Stimulated activated naive B cell treated with anti-CD40 and anti-IgM and Interleukin-4, amounts not matched to agents 10 μg/mL and 1 μg/mL and 100 μg/mL, for 72 hours (primary cell): ENCODE data around the gene FBXW7.

ENCODE experiments used
- ATAC-seq, 2 donors: fragments of 150-1000 bp; cut with Tn5 transposase; replicated peaks; 2 replicates each; pipeline ENCODE4 v1.10.0; 2021; ENCODE audit warnings: moderate library complexity in 1 of 2
- DNase-seq: peaks from one replicate; pipeline ENCODE4 v3.0.0; 2021
- H3K27ac Mint-ChIP-seq: one replicate; pipeline ENCODE4 v1.8.0; 2022; ENCODE audit warnings: mild to moderate bottlenecking, mixed read lengths
- H3K27me3 Mint-ChIP-seq, 2 donors: one replicate each; pipeline ENCODE4 v1.8.0; 2022; ENCODE audit warnings: mixed read lengths in 2 of 2
- H3K36me3 Mint-ChIP-seq, 2 donors: one replicate each; pipeline ENCODE4 v1.8.0; 2022; ENCODE audit warnings: mixed read lengths in 2 of 2, mild to moderate bottlenecking in 1 of 2
- H3K4me1 Mint-ChIP-seq, 2 donors: one replicate each; pipeline ENCODE4 v1.8.0; 2022; ENCODE audit warnings: mixed read lengths in 2 of 2, mild to moderate bottlenecking in 1 of 2
- H3K4me3 Mint-ChIP-seq, 2 donors: one replicate each; pipeline ENCODE4 v1.8.0; 2022; ENCODE audit warnings: mild to moderate bottlenecking in 2 of 2, mixed read lengths in 2 of 2, moderate library complexity in 1 of 2
- H3K9me3 Mint-ChIP-seq, 2 donors: one replicate each; pipeline ENCODE4 v1.8.0; 2022; ENCODE audit warnings: mixed read lengths in 2 of 2, mild to moderate bottlenecking in 1 of 2

FBXW7 gene

GRCh38 chr4:152460488-152460887 is 75.4 kb downstream of the FBXW7 start:
- Mint-ChIP-seq H3K9me3 (no peaks in the 10 kb centered on the region), H3K27me3 (no peaks in the 10 kb centered on the region), H3K4me1 (peaks cover 43 to 68% of the 10 kb centered on the region in 2 donors), H3K36me3 (peaks cover 4 to 11% of the 10 kb centered on the region in 2 donors), H3K4me3 (no peak overlapping the region), H3K27ac (peak overlapping the region; percentile 33)
- DNase-seq (no peak), ATAC-seq (no peak)

GRCh38 chr4:152459326-152459725 is 76.6 kb downstream of the FBXW7 start:
- ATAC-seq = peak; percentile 44 to 64

GRCh38 chr4:152458801-152459302 is 77.0 kb downstream of the FBXW7 start:
- DNase-seq = no peak
- Mint-ChIP-seq H3K27ac (peak overlapping the region; percentile 86), H3K9me3 (no peaks in the 10 kb centered on the region), H3K4me1 (peaks cover 40 to 65% of the 10 kb centered on the region in 2 donors), H3K4me3 (peak overlapping the region in 1 of 2 donors; percentile 2), H3K36me3 (peaks cover 4 to 11% of the 10 kb centered on the region in 2 donors), H3K27me3 (no peaks in the 10 kb centered on the region)
- ATAC-seq = peak; percentile 76 to 77

More at GRCh38 chr4:152459326-152459725, 76.6 kb downstream of the FBXW7 start:
- no peak overlapping the region for H3K4me3 Mint-ChIP-seq
- peak overlapping the region; percentile 86 for H3K27ac Mint-ChIP-seq
- H3K9me3 Mint-ChIP-seq = no peaks in the 10 kb centered on the region
- no peak for DNase-seq
- H3K36me3 Mint-ChIP-seq = peaks cover 4 to 11% of the 10 kb centered on the region in 2 donors
- peaks cover 45 to 66% of the 10 kb centered on the region in 2 donors for H3K4me1 Mint-ChIP-seq
- no peaks in the 10 kb centered on the region for H3K27me3 Mint-ChIP-seq

GRCh38 chr4:152456609-152457008 is 79.3 kb downstream of the FBXW7 start:
- H3K36me3 Mint-ChIP-seq = peaks cover 4 to 7% of the 10 kb centered on the region in 2 donors
- no peak overlapping the region for H3K27ac Mint-ChIP-seq
- no peaks in the 10 kb centered on the region for H3K27me3 Mint-ChIP-seq
- ATAC-seq (no peak), DNase-seq (no peak)
- H3K9me3 Mint-ChIP-seq = no peaks in the 10 kb centered on the region
- H3K4me1 Mint-ChIP-seq = peaks cover 27 to 43% of the 10 kb centered on the region in 2 donors
- no peak overlapping the region for H3K4me3 Mint-ChIP-seq

- H3K4me1 Mint-ChIP-seq = peaks cover 27 to 31% of the 10 kb centered on the region in 2 donors
- H3K27me3 Mint-ChIP-seq = no peaks in the 10 kb centered on the region
- no peak for ATAC-seq
- no peak overlapping the region for H3K27ac Mint-ChIP-seq
- H3K9me3 Mint-ChIP-seq = no peaks in the 10 kb centered on the region
- H3K4me3 Mint-ChIP-seq = no peak overlapping the region
- H3K36me3 Mint-ChIP-seq = peaks cover 2 to 3% of the 10 kb centered on the region in 2 donors
- no peak for DNase-seq
Measured at GRCh38 chr4:152455311-152455710, 80.6 kb downstream of the FBXW7 start.

GRCh38 chr4:152454398-152455011 is 81.4 kb downstream of the FBXW7 start:
- H3K4me1 Mint-ChIP-seq = peaks cover 24 to 30% of the 10 kb centered on the region in 2 donors
- H3K27me3 Mint-ChIP-seq = no peaks in the 10 kb centered on the region
- H3K9me3 Mint-ChIP-seq = no peaks in the 10 kb centered on the region
- peaks cover 2 to 3% of the 10 kb centered on the region in 2 donors for H3K36me3 Mint-ChIP-seq
- no peak for DNase-seq
- no peak for ATAC-seq
- H3K4me3 Mint-ChIP-seq = no peak overlapping the region
- peak overlapping the region; percentile 52 for H3K27ac Mint-ChIP-seq

- peaks cover 8 to 10% of the 10 kb centered on the region in 2 donors for H3K4me1 Mint-ChIP-seq
- no peaks in the 10 kb centered on the region for H3K9me3 Mint-ChIP-seq
- no peak for DNase-seq
- ATAC-seq = no peak
- H3K4me3 Mint-ChIP-seq = no peak overlapping the region
- H3K27ac Mint-ChIP-seq = no peak overlapping the region
- H3K36me3 Mint-ChIP-seq = peaks cover 0 to 7% of the 10 kb centered on the region in 2 donors
- H3K27me3 Mint-ChIP-seq = no peaks in the 10 kb centered on the region
Measured at GRCh38 chr4:152451496-152451895, 84.4 kb downstream of the FBXW7 start.

- no peak overlapping the region for H3K27ac Mint-ChIP-seq
- ATAC-seq (no peak), DNase-seq (no peak)
- H3K9me3 Mint-ChIP-seq = no peaks in the 10 kb centered on the region
- peaks cover 0 to 4% of the 10 kb centered on the region in 2 donors for H3K4me1 Mint-ChIP-seq
- no peak overlapping the region for H3K4me3 Mint-ChIP-seq
- peaks cover 0 to 14% of the 10 kb centered on the region in 2 donors for H3K36me3 Mint-ChIP-seq
- no peaks in the 10 kb centered on the region for H3K27me3 Mint-ChIP-seq
Measured at GRCh38 chr4:152448854-152449253, 87.0 kb downstream of the FBXW7 start.

GRCh38 chr4:152448038-152448707 is 87.7 kb downstream of the FBXW7 start:
- no peaks in the 10 kb centered on the region for H3K9me3 Mint-ChIP-seq
- peaks cover 0 to 14% of the 10 kb centered on the region in 2 donors for H3K36me3 Mint-ChIP-seq
- ATAC-seq (no peak), DNase-seq (no peak)
- H3K27ac Mint-ChIP-seq = no peak overlapping the region
- H3K27me3 Mint-ChIP-seq = no peaks in the 10 kb centered on the region
- no peak overlapping the region for H3K4me3 Mint-ChIP-seq
- H3K4me1 Mint-ChIP-seq = peaks cover 0 to 4% of the 10 kb centered on the region in 2 donors

GRCh38 chr4:152443859-152444258 is 92.0 kb downstream of the FBXW7 start:
- H3K4me1 Mint-ChIP-seq = peaks cover 1 to 8% of the 10 kb centered on the region in 2 donors

GRCh38 chr4:152437561-152437960 is 98.3 kb downstream of the FBXW7 start:
- H3K4me1 Mint-ChIP-seq = peaks cover 14 to 45% of the 10 kb centered on the region in 2 donors
- DNase-seq (no peak), ATAC-seq (no peak)
- peaks cover 3% of the 10 kb centered on the region in 2 donors for H3K9me3 Mint-ChIP-seq
- no peak overlapping the region for H3K4me3 Mint-ChIP-seq
- no peaks in the 10 kb centered on the region for H3K27me3 Mint-ChIP-seq
- H3K36me3 Mint-ChIP-seq = peaks cover 18 to 40% of the 10 kb centered on the region in 2 donors
- no peak overlapping the region for H3K27ac Mint-ChIP-seq

More at GRCh38 chr4:152443859-152444258, 92.0 kb downstream of the FBXW7 start:
- ATAC-seq (no peak), DNase-seq (no peak)
- Mint-ChIP-seq H3K27me3 (no peaks in the 10 kb centered on the region), H3K4me3 (no peak overlapping the region), H3K36me3 (peaks cover 4 to 20% of the 10 kb centered on the region in 2 donors), H3K9me3 (no peaks in the 10 kb centered on the region), H3K27ac (no peak overlapping the region)

- no peak overlapping the region for H3K4me3 Mint-ChIP-seq
- peaks cover 16 to 38% of the 10 kb centered on the region in 2 donors for H3K36me3 Mint-ChIP-seq
- H3K27me3 Mint-ChIP-seq = no peaks in the 10 kb centered on the region
- peak in 1 of 2 donors; percentile 10 for ATAC-seq
- H3K4me1 Mint-ChIP-seq = peaks cover 18 to 46% of the 10 kb centered on the region in 2 donors
- H3K27ac Mint-ChIP-seq = no peak overlapping the region
- no peak for DNase-seq
- peaks cover 3% of the 10 kb centered on the region in 2 donors for H3K9me3 Mint-ChIP-seq
Measured at GRCh38 chr4:152436384-152436783, 99.5 kb downstream of the FBXW7 start.

- no peak for DNase-seq
- Mint-ChIP-seq H3K4me1 (peaks cover 22 to 53% of the 10 kb centered on the region in 2 donors), H3K27ac (no peak overlapping the region), H3K36me3 (peaks cover 15 to 42% of the 10 kb centered on the region in 2 donors), H3K27me3 (no peaks in the 10 kb centered on the region), H3K4me3 (no peak overlapping the region), H3K9me3 (peaks cover 3% of the 10 kb centered on the region in 2 donors)
- peak; percentile 77 to 79 for ATAC-seq
Measured at GRCh38 chr4:152434011-152434410, 101.9 kb downstream of the FBXW7 start.

- Mint-ChIP-seq H3K36me3 (peaks cover 13 to 34% of the 10 kb centered on the region in 2 donors), H3K27ac (peak overlapping the region; percentile 56), H3K4me1 (peaks cover 22 to 47% of the 10 kb centered on the region in 2 donors), H3K4me3 (no peak overlapping the region), H3K27me3 (no peaks in the 10 kb centered on the region), H3K9me3 (no peaks in the 10 kb centered on the region)
- no peak for DNase-seq
- no peak for ATAC-seq
Measured at GRCh38 chr4:152431784-152432183, 104.1 kb downstream of the FBXW7 start.
